Measurements from ENCODE around the gene WNT8B.

The WNT8B gene

GRCh38 chr10:100462709-100463108, at the start of gene WNT8B:
TSS of gene WNT8B (plus strand) at chr10:100463009. CDS start at chr10:100463169, 160 bp downstream.
- DNase-seq = no peak

- DNase-seq = no peak
Measured at GRCh38 chr10:100413173-100413572, 49.6 kb upstream of the WNT8B start.

GRCh38 chr10:100419911-100420449, 42.8 kb upstream of the WNT8B start:
- no peak for DNase-seq

- no peak for DNase-seq
Measured at GRCh38 chr10:100427374-100427773, 35.4 kb upstream of the WNT8B start.

GRCh38 chr10:100433253-100434240, 29.3 kb upstream of the WNT8B start:
- peak; percentile 89 for DNase-seq

- no peak for DNase-seq
Measured at GRCh38 chr10:100436255-100436654, 26.6 kb upstream of the WNT8B start.

GRCh38 chr10:100438674-100439315, 24.0 kb upstream of the WNT8B start:
- no peak for DNase-seq

- DNase-seq = no peak
Measured at GRCh38 chr10:100442548-100442947, 20.3 kb upstream of the WNT8B start.

GRCh38 chr10:100446130-100446761, 16.6 kb upstream of the WNT8B start:
- no peak for DNase-seq

GRCh38 chr10:100447663-100448062, 15.1 kb upstream of the WNT8B start:
- no peak for DNase-seq

- no peak for DNase-seq
Measured at GRCh38 chr10:100448951-100449350, 13.9 kb upstream of the WNT8B start.

GRCh38 chr10:100468322-100468721, 5.5 kb downstream of the WNT8B start:
- DNase-seq = no peak

- DNase-seq = no peak
Measured at GRCh38 chr10:100468978-100469377, 6.2 kb downstream of the WNT8B start.

- no peak for DNase-seq
Measured at GRCh38 chr10:100469756-100470155, 6.9 kb downstream of the WNT8B start.

- DNase-seq = no peak
Measured at GRCh38 chr10:100470367-100470766, 7.6 kb downstream of the WNT8B start.

GRCh38 chr10:100477970-100478369, 15.2 kb downstream of the WNT8B start:
- DNase-seq = no peak

GRCh38 chr10:100479037-100479436, 16.2 kb downstream of the WNT8B start:
- DNase-seq = no peak

GRCh38 chr10:100480002-100480401, 17.2 kb downstream of the WNT8B start:
- no peak for DNase-seq

- peak; percentile 72 for DNase-seq
Measured at GRCh38 chr10:100481462-100482081, 18.8 kb downstream of the WNT8B start.

GRCh38 chr10:100482181-100482833, 19.5 kb downstream of the WNT8B start:
- peak; percentile 63 for DNase-seq

GRCh38 chr10:100482834-100483185, 20.0 kb downstream of the WNT8B start:
- no peak for DNase-seq
